Activated naive CD4-positive, alpha-beta T cell treated with anti-CD3 and anti-CD28 coated beads, Interleukin-2, amount 50 U/mL, for 24 hours (primary cell): Measurements from ENCODE around the gene GNS.

ENCODE experiments used
- H3K27ac Mint-ChIP-seq: one replicate; pipeline ENCODE4 v1.8.0; 2021; ENCODE audit warnings: mild to moderate bottlenecking, mixed read lengths
- H3K27me3 Mint-ChIP-seq: one replicate; pipeline ENCODE4 v1.8.0; 2021; ENCODE audit warnings: mixed read lengths
- H3K36me3 Mint-ChIP-seq: one replicate; pipeline ENCODE4 v1.8.0; 2021; ENCODE audit warnings: mixed read lengths
- H3K4me1 Mint-ChIP-seq: one replicate; pipeline ENCODE4 v1.8.0; 2021; ENCODE audit warnings: mixed read lengths
- H3K4me3 Mint-ChIP-seq: one replicate; pipeline ENCODE4 v1.8.0; 2021; ENCODE audit warnings: mild to moderate bottlenecking, mixed read lengths
- H3K9me3 Mint-ChIP-seq: one replicate; pipeline ENCODE4 v1.8.0; 2021; ENCODE audit warnings: mixed read lengths

The GNS gene

GRCh38 chr12:64669270-64669842 is 89.8 kb downstream of the GNS start:
- peak overlapping the region; percentile 84 for H3K4me3 Mint-ChIP-seq
- peak overlapping the region; percentile 97 for H3K27ac Mint-ChIP-seq
- peaks cover 91% of the 10 kb centered on the region for H3K4me1 Mint-ChIP-seq
- no peaks in the 10 kb centered on the region for H3K9me3 Mint-ChIP-seq
- H3K36me3 Mint-ChIP-seq: no peaks in the 10 kb centered on the region
- no peaks in the 10 kb centered on the region for H3K27me3 Mint-ChIP-seq

- Mint-ChIP-seq H3K36me3 (no peaks in the 10 kb centered on the region), H3K27ac (peak overlapping the region; percentile 97), H3K27me3 (no peaks in the 10 kb centered on the region), H3K4me3 (peak overlapping the region; percentile 84), H3K4me1 (peaks cover 90% of the 10 kb centered on the region), H3K9me3 (no peaks in the 10 kb centered on the region)
These were observed 91.4 kb downstream of the GNS start for GRCh38 chr12:64667793-64668192.

- Mint-ChIP-seq H3K4me3 (peak overlapping the region; percentile 68), H3K27ac (peak overlapping the region; percentile 82), H3K4me1 (peaks cover 92% of the 10 kb centered on the region), H3K9me3 (no peaks in the 10 kb centered on the region), H3K36me3 (no peaks in the 10 kb centered on the region), H3K27me3 (no peaks in the 10 kb centered on the region)
These were observed 92.9 kb downstream of the GNS start for GRCh38 chr12:64666054-64666914.

- Mint-ChIP-seq H3K9me3 (no peaks in the 10 kb centered on the region), H3K27me3 (no peaks in the 10 kb centered on the region), H3K27ac (peak overlapping the region; percentile 82), H3K4me1 (peaks cover 91% of the 10 kb centered on the region), H3K36me3 (no peaks in the 10 kb centered on the region), H3K4me3 (peak overlapping the region; percentile 68)
These were observed 93.7 kb downstream of the GNS start for GRCh38 chr12:64665514-64665913.
